HCT116 (cell line): ENCODE results near the gene SSR2. TPM values are rescaled to one million over a fixed set of nuclear protein-coding genes. Genes with fewer than 3 reads are reported as not detected.

Experiments used
- ATAC-seq: fragments of 200-7000 bp; cut with Tn5 transposase; 2 replicates; pipeline ENCODE4 v1.9.1; 2020; ENCODE audit warnings: mild to moderate bottlenecking, moderate library complexity
- BruUV-seq: library from RNA; stranded (reverse); fragments of 400-500 nt; replicated peaks from 2 replicates; lab custom pipeline; 2021; lab: Mats Ljungman, UMichigan
- CTCF ChIA-PET: fragments of 300-600 bp; sonication (Branson Sonifier 250); formaldehyde crosslinking; loops from one replicate; lab custom pipeline; 2021; ENCODE audit warnings: antibody characterized with exemption; lab: Charles Lee
- POLR2A ChIA-PET: fragments of 300-600, 350-600 bp; sonication (Branson Sonifier 250); formaldehyde crosslinking; loops from one replicate; lab custom pipeline; 2021; ENCODE audit warnings: antibody characterized with exemption; lab: Charles Lee
- RAD21 ChIA-PET, 2 experiments: fragments of 300-600 bp; sonication (Branson Sonifier 250); formaldehyde crosslinking; loops; one replicate each; lab custom pipeline; 2023; ENCODE audit warnings: low total read pairs in 2 of 2; ENCODE audit not compliant: uncharacterized antibody in 2 of 2, unreplicated experiment in 2 of 2, low non-redundant PET in 1 of 2; lab: Charles Lee
- DNase-seq: peaks from one replicate; pipeline ENCODE4 v3.0.0-alpha.2; 2010; ENCODE audit warnings: low read depth, low spot score
- H2AFZ ChIP-seq: fragments of 200-600 bp; shearing (Covaris generic), sonication (generic); 2 replicates; pipeline ENCODE4 v1.6.1; 2017; ENCODE audit warnings: low read depth, mixed run types, mixed read lengths, antibody characterized with exemption, low read length; ENCODE audit not compliant: poor library complexity, severe bottlenecking
- H3K27ac ChIP-seq: 2 replicates; pipeline ENCODE4 v1.5.1; 2012; ENCODE audit warnings: low read depth, low read length
- H3K27me3 ChIP-seq: fragments of 200-600 bp; sonication (generic); 2 replicates; pipeline ENCODE4 v1.6.1; 2016; ENCODE audit warnings: mixed run types, low read length, mixed read lengths; ENCODE audit not compliant: insufficient read depth
- H3K36me3 ChIP-seq, 2 experiments: fragments of 200-500 bp in 1 of 2; fragments of 200-600 bp in 1 of 2; sonication (Bioruptor generic) in 1 of 2; sonication (generic) in 1 of 2; 2 replicates each; pipeline versions ENCODE4 v1.5.1 to v1.6.1; 2014 to 2016; ENCODE audit warnings: low read length in 2 of 2, inconsistent platforms in 1 of 2, mixed read lengths in 1 of 2, mixed run types in 1 of 2; ENCODE audit not compliant: insufficient read depth in 2 of 2, control insufficient read depth in 1 of 2
- H3K4me1 ChIP-seq, 2 experiments: fragments of 200-600 bp in 1 of 2; sonication (generic) in 1 of 2; 2 replicates each; pipeline versions ENCODE4 v1.5.1 to v1.6.1; 2012 to 2017; ENCODE audit warnings: low read length in 2 of 2, inconsistent platforms in 1 of 2, mild to moderate bottlenecking in 1 of 2, mixed read lengths in 1 of 2, mixed run types in 1 of 2, moderate library complexity in 1 of 2; ENCODE audit not compliant: insufficient read depth in 2 of 2, control insufficient read depth in 1 of 2
- H3K4me2 ChIP-seq: fragments of 200-600 bp; sonication (generic); 2 replicates; pipeline ENCODE4 v1.6.1; 2017; ENCODE audit warnings: mixed run types, low read length, mixed read lengths
- H3K4me3 ChIP-seq, 2 experiments: fragments of 200-600 bp in 1 of 2; sonication (generic) in 1 of 2; replicated peaks in 1 of 2; 2 replicates each; pipeline ENCODE4 v1.5.1; 2011 to 2016; ENCODE audit warnings: low read length in 2 of 2, control low read depth in 1 of 2, low read depth in 1 of 2, mild to moderate bottlenecking in 1 of 2, mixed read lengths in 1 of 2, mixed run types in 1 of 2
- H3K79me2 ChIP-seq: fragments of 200-600 bp; sonication (generic); 2 replicates; pipeline ENCODE4 v1.6.1; 2017; ENCODE audit warnings: mild to moderate bottlenecking, mixed run types, low read length, moderate library complexity, mixed read lengths; ENCODE audit not compliant: insufficient read depth
- H3K9ac ChIP-seq: fragments of 200-600 bp; sonication (generic); 2 replicates; pipeline ENCODE4 v1.6.1; 2016; ENCODE audit warnings: low read length, mixed read lengths
- H3K9me2 ChIP-seq: fragments of 200-600 bp; sonication (generic), shearing (Covaris generic); 2 replicates; pipeline ENCODE4 v1.6.1; 2017; ENCODE audit warnings: mixed run types, mild to moderate bottlenecking, moderate library complexity; ENCODE audit not compliant: insufficient read depth
- H3K9me3 ChIP-seq, 2 experiments: fragments of 200-500 bp in 1 of 2; fragments of 200-600 bp in 1 of 2; sonication (Bioruptor generic) in 1 of 2; sonication (generic) in 1 of 2; 2 replicates each; pipeline ENCODE4 v1.6.1; 2014 to 2017; ENCODE audit warnings: low read length in 2 of 2, mixed read lengths in 2 of 2, inconsistent platforms in 1 of 2, low read depth in 1 of 2, mild to moderate bottlenecking in 1 of 2, mixed run types in 1 of 2, moderate library complexity in 1 of 2; ENCODE audit not compliant: control insufficient read depth in 1 of 2, insufficient read depth in 1 of 2
- H4K20me1 ChIP-seq: fragments of 200-600 bp; sonication (generic), shearing (Covaris generic); 2 replicates; pipeline ENCODE4 v1.6.1; 2017; ENCODE audit warnings: mixed run types, mild to moderate bottlenecking, moderate library complexity; ENCODE audit not compliant: insufficient read depth
- ATF3 ChIP-seq: IDR thresholded peaks from 2 replicates; pipeline ENCODE4 v1.6.1; 2012
- CBX3 ChIP-seq: IDR thresholded peaks from 2 replicates; pipeline ENCODE4 v1.6.1; 2012; ENCODE audit warnings: low read depth
- CEBPB ChIP-seq: IDR thresholded peaks from 2 replicates; pipeline ENCODE4 v1.6.1; 2012; ENCODE audit warnings: low read depth
- ELF1 ChIP-seq: IDR thresholded peaks from 2 replicates; pipeline ENCODE4 v1.6.1; 2012; ENCODE audit warnings: low read depth, borderline replicate concordance
- EZH2 ChIP-seq: fragments of 200-600 bp; sonication (generic); IDR thresholded peaks from 2 replicates; pipeline ENCODE4 v1.6.1; 2017; ENCODE audit warnings: antibody characterized with exemption, mixed run types
- EZH2phosphoT487 ChIP-seq: fragments of 200-600 bp; IDR thresholded peaks from 2 replicates; pipeline ENCODE4 v1.6.1; 2018; ENCODE audit warnings: antibody characterized with exemption, borderline replicate concordance
- FOSL1 ChIP-seq: IDR thresholded peaks from 2 replicates; pipeline ENCODE4 v1.6.1; 2012; ENCODE audit warnings: low read depth
- MAX ChIP-seq: IDR thresholded peaks from 2 replicates; pipeline ENCODE4 v1.6.1; 2012
- POLR2A ChIP-seq: IDR thresholded peaks from 2 replicates; pipeline ENCODE4 v1.7.0; 2011; ENCODE audit warnings: borderline replicate concordance; ENCODE audit not compliant: insufficient read depth, insufficient read length; ENCODE audit errors: extremely low read depth
- POLR2AphosphoS5 ChIP-seq: IDR thresholded peaks from 2 replicates; pipeline ENCODE4 v1.6.1; 2011; ENCODE audit warnings: mild to moderate bottlenecking, low read depth, low read length, moderate library complexity
- RAD21 ChIP-seq: IDR thresholded peaks from 2 replicates; pipeline ENCODE4 v1.6.1; 2012; ENCODE audit warnings: low read depth, mild to moderate bottlenecking
- REST ChIP-seq: IDR thresholded peaks from 2 replicates; pipeline ENCODE4 v1.6.1; 2012; ENCODE audit warnings: low read depth
- SIN3A ChIP-seq: IDR thresholded peaks from 2 replicates; pipeline ENCODE4 v1.6.1; 2012; ENCODE audit warnings: low read depth
- SP1 ChIP-seq: IDR thresholded peaks from 2 replicates; pipeline ENCODE4 v1.6.1; 2012; ENCODE audit warnings: low read depth
- TCF7L2 ChIP-seq: IDR thresholded peaks from 2 replicates; pipeline ENCODE4 v1.7.0; 2011; ENCODE audit warnings: borderline replicate concordance, inconsistent platforms; ENCODE audit not compliant: insufficient read depth, insufficient read length; ENCODE audit errors: extremely low read depth
- YY1 ChIP-seq: IDR thresholded peaks from 2 replicates; pipeline ENCODE4 v1.6.1; 2011; ENCODE audit warnings: low read length, low read depth, moderate library complexity, mild to moderate bottlenecking; ENCODE audit not compliant: insufficient replicate concordance; ENCODE audit errors: extremely low read depth
- ZFX ChIP-seq: fragments of 450-650 bp; IDR thresholded peaks from 2 replicates; pipeline ENCODE4 v1.6.1; 2017
- ZNF274 ChIP-seq: fragments of 200-500 bp; sonication (Bioruptor generic); IDR thresholded peaks from 2 replicates; pipeline ENCODE4 v1.6.1; 2014; ENCODE audit warnings: mild to moderate bottlenecking, low read depth, low read length, inconsistent platforms
- intact Hi-C: fragments of 100-400 bp; cut with micrococcal nuclease; formaldehyde crosslinking; loops from 2 replicates; pipeline ENCODE4 v1.10.0; 2022
- total RNA-seq: library from RNA; stranded (reverse); gene quantifications from one replicate; pipeline ENCODE4 v1.2.1, GENCODE V29; 2021; ENCODE audit not compliant: unreplicated experiment

The SSR2 gene
- total RNA-seq, 1 experiment from 2014 or later: 153 TPM

DNA sequence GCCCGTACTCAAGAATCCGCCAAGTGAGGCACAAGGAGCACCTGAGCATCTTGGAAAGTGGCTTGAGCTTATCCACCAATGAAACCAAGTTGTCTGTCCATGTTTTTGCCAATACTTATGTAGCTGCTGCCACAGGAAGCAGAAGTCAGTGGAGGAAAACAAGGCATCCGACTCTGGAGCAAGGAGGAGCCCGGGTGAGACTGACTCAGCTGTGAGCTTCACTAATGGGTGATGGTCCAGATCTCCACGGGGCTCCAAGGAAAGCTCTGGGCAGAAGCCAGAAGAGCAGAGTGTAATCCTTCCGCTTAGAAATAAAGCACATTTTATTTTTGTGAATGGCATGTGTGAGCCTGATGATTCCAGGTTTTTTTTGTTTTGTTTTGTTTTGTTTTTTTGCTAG, 12.3 kb upstream of the SSR2 start (continued):
- TF ChIP-seq CEBPB: no peak
- no peak for TF ChIP-seq ZFX
- no peak for TF ChIP-seq TCF7L2
- TF ChIP-seq MAX: no peak
- no peak for TF ChIP-seq ZNF274
- no peak for TF ChIP-seq REST
- TF ChIP-seq POLR2AphosphoS5: no peak
- no peak for TF ChIP-seq EZH2

DNA sequence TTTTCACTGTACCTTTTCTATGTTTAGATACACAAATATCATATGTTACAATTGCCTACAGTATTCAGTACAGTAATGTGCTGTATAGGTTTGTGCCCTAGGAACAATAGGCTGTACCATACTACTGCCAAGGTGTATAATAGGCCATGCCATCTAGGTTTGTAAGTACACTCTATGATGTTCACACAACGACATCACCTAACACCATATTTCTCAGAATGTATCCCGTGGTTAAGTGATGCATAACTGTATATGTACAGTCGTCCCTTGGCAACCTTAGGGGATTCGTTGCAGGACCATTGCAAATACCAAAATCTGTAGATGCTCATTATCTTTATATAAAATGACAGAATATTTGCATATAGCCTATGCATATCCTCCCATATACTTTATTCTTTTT, 5.8 kb upstream of the SSR2 start:
- TF ChIP-seq ATF3 (no peak), RAD21 (no peak), ELF1 (no peak), SP1 (no peak), ZFX (no peak), REST (no peak), YY1 (no peak), ZNF274 (no peak), CEBPB (no peak), FOSL1 (no peak), POLR2AphosphoS5 (no peak), SIN3A (no peak), CBX3 (no peak), EZH2phosphoT487 (no peak), POLR2A (no peak)
- Histone ChIP-seq H3K27me3 (no peaks in the 10 kb centered on the region), H3K27ac (no peak overlapping the region), H3K4me2 (no peak overlapping the region), H3K36me3 (no peaks in the 10 kb centered on the region), H3K9me3 (no peaks in the 10 kb centered on the region), H3K9me2 (no peaks in the 10 kb centered on the region), H2AFZ (peak overlapping the region; percentile 95), H3K4me3 (no peak overlapping the region), H3K4me1 (peaks cover 4 to 10% of the 10 kb centered on the region in 2 experiments; a peak in 3 of 4 replicates), H3K9ac (no peak overlapping the region), H3K79me2 (no peaks in the 10 kb centered on the region), H4K20me1 (no peaks in the 10 kb centered on the region)
- ChIA-PET CTCF (interaction anchor here (1.1 to 1.2 kb wide), 3 partner anchors 34 to 333 kb away, joined by 3 to 14 read pairs (median 7); partner anchors contain the start of gene RAB25), RAD21 (interaction anchor here in 1 of 2 experiments (1.1 kb wide), 1 partner anchor 40 kb away, joined by 3 read pairs; no protein-coding TSS in a partner anchor), POLR2A (no interaction called here)
- ATAC-seq: no peak
- intact Hi-C loops: loop anchor here (1.0 kb wide), 1 partner anchor 40 kb away; no protein-coding TSS in a partner anchor
- no peak for DNase-seq
- BruUV-seq: no TSS peak
